Stimulated activated CD8-positive, alpha-beta memory T cell treated with anti-CD3 and anti-CD28 coated beads, Interleukin-4, amount 100 ng/mL, for 1 hour (primary cell): ENCODE data around the gene HVCN1.

ENCODE experiments used
- DNase-seq, 2 donors: peaks; one replicate each; pipeline ENCODE4 v3.0.0-alpha.2; 2020; ENCODE audit warnings: low read depth in 2 of 2, low spot score in 1 of 2

HVCN1 gene

DNA sequence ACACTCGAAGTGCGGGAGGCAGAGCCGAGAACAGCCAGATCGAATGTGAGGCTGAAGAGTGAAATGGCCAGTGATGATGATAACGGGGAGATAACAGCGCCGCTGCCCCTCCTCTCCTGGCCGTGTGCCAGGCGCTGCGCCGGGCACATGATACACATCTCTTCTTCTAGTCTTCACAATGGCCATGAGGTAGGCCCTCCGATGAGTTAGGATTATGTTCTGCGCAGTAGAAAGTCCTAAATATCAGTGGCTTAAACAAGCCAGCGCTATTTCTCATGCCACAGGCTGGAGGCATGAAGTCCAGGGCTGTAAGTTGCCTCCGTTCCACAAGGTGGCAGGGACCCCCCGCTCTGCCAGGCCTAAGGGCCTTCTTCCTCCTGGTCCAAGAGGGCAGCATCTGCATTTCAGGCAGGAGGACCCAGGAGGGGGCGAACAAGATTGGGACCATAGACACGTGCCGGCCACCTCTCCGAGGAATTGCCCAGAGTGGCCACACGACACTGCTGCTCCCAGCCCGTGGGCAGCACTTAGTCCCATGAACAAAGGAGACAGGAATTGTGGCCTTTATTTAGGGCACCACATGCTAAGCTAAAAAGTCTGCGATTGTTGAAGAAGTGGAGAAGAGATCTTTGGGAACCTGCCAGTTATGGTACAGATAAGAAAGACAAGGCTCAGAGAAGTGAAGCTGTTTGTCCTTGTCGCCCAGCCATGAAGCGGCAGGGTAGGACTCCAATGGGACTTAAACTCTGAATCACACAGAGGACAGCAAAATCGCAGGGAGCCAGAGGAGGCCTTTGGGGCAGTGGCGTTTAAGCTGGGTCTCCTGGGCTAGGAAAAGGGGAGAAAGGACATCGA lies 10.9 kb upstream of the HVCN1 start:
- no peak for DNase-seq

- DNase-seq: peak; percentile 35 to 59
These were observed 9.4 kb upstream of the HVCN1 start for GRCh38 chr12:110698171-110698902.

DNA sequence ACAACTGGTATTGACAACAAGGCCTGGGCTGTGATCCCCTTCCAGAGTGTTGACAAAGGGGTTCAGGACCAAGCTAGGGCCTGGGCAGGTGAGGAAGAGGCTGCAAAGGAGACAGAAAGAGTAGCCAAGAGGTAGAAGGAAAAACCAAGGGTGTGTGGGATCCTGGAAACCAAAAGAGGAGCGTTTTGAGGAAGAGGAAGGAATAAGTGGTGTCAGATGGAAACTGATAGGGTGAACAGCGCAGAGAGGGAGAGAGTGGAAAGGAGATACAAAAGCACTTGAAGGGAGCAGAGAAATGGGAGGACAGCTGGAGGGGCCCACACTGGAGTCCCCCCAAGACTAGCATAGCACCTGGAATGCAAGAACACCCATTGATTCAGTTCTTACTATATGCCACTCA lies 8.3 kb upstream of the HVCN1 start:
- no peak for DNase-seq

- no peak for DNase-seq
These were observed 7.4 kb upstream of the HVCN1 start for GRCh38 chr12:110696283-110696682.

DNA sequence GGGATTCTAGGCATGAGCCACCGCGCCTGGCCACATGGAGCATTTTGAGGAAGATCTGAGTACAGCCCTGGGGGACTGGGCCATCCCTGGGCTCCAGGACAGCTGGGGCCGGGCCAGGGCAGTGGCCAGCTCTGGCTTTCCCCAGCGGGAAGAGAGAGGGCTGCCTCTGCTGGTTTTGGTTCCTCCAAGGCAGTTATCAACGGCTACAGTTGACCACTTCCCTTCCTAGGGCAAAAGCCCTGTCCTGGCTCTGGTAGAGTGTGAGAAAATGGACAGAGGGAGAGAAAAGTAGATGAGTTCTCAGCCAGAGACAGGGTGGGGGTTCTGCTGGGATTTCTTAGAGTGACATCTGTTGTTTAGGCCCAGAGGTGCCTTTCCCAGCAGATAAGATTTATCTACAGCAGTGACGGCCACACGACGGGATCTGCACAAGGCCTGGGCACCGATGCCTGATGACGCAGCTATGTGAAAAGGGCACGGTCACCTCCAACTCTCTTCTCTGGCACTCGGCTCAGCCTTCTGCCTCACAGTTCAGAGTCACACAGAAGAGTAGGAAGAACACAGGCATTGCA lies 5.5 kb upstream of the HVCN1 start:
- DNase-seq: no peak

DNA sequence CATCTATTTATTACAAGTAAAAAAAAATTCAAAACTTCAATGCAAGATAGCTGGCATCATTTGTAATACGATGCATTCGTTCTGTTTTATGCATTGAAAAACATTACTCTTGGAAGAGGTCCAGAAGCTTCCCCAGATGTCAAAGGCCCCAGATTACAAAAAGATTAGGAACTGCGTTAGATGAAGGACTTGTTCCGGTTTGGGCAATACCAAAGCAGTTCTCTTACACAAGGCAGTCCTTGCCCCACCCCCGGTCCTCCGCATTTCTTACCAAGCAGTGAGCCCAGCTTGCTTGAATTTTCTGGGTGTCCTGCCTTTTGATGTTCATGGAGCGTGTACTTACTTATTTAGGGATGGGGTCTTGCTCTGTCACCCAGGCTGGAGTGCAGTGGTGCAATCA lies 4.8 kb upstream of the HVCN1 start:
- no peak for DNase-seq

GRCh38 chr12:110690127-110690430 lies 1.2 kb upstream of the HVCN1 start:
- DNase-seq: no peak

DNA sequence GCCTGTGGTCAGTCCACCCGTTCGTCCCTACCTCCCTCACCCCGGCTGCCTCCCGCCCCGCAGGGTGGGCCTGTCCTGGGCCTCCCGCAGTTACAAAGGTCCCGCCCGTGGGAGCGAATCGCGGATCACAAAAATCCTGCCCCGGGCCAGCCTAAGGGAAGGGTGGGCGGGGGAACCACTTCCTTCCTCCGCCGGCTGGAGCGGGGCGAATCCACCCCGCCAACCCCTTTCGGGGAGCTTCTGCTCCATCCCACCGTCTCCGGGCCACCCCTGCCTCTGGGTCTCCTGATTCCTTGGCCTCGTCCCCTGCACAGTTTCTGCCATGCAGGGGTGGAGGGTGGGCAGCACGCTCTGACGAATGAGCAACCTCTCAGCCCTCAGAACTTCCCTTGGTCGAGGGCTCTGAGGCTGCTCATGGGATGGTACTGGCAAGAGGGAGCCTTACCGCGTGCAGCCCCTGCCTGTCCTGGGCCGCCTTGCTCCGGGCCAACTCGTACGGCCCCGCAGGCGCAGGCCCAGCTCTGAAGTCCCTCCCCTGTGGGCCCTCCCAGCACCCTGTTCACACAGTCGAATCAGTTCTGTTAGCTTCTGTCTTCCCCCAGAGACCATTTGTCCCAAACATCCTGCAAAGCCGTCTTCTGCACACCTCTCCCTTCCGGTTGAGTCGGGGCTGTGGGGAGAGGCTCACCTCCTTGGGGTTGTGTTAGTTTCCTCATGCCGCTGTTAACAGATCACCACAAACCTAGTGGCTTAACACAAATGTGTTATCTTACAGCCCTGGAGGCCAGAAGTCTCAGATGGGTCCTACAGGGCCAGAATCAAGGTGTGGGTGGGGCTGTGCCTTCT lies 589 bp upstream of the HVCN1 start:
- peak; percentile 11 to 15 for DNase-seq

DNA sequence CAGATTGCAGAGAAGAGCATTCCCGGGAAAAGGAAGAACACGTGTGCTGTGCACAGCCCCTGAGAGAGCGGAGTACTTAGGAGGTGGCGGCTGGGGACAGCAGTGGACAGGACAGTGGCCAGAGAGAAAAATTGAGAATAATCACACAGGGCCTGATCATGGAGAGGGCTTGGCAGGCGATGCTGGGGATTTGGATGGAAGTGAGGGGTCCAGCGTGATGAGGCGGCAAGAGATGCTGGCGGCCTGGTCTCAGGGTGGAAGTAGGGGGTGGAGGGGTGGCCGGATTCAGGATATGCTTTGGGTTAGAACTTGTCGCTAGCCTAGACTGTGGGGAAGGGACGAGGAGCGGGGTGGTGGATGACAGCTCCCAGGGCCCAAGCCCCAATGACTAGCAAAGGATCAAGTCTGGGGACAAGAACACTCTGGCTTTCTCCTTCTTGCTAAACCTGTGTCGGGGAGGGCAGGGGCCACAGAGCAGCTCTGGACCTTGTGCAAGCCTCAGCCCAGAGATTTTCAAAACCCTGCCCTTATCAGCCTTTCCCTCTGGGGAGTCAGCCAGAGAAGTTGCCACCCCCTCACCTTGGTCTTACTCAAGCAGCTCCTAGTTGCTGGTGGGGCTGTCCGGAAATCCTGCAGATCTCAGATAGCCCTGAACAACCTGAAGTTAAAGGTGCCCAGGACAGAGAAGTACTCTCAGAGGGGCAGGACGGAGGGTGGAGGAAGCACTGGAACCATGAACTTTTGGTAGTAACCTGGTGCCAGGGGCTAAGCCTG lies 1.3 kb downstream of the HVCN1 start:
- DNase-seq: no peak

DNA sequence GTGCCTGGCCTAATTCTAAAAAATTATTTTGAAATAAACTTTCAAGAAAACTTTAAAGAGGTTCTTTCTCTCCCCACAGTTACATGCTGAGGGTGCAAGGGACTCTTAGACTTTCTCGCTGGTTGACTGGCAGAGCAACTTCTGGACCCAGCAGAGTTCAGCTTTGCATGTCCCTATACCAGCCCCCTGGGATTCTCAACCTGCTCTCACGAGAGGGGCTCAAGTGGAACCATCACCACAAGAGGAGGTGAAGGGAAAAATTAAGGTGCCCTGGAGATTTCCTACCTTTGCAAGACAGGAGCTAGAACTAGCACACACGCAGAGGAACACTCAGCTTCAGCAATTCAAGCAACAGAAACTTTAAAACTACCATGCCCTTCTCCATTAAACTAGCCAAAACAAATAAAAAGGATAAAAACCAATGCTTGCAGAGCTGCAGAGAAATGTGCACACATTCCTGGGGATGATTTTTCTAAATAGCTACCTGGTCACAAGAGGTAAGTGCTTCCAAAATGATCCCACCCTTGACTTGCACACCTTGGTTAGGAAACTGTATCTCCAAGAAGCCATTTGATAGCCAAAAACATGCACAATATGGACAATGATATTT lies 2.5 kb downstream of the HVCN1 start:
- DNase-seq: no peak

GRCh38 chr12:110684312-110684836 lies 4.5 kb downstream of the HVCN1 start:
- no peak for DNase-seq

DNA sequence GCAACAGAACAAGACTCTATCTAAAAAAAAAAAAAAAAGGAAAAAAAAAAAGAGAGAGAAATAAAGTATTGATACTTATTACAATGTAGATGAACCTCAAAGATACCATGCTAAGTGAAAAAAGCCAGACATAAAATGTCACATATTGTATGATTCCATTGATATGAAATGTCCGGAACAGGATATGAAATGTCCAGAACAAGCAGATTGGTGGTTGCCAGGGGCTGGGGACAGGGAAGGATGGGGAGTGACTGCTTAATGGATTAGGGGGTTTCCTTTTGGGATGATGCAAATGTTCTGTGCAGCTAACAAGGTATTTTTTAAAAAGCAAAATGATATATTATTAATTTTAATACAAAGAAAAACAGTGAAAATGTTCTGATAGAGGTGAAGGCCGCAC lies 5.0 kb downstream of the HVCN1 start:
- no peak for DNase-seq

- no peak for DNase-seq
These were observed 8.9 kb downstream of the HVCN1 start for GRCh38 chr12:110680032-110680431.

GRCh38 chr12:110679201-110679600 lies 9.7 kb downstream of the HVCN1 start:
- no peak for DNase-seq

DNA sequence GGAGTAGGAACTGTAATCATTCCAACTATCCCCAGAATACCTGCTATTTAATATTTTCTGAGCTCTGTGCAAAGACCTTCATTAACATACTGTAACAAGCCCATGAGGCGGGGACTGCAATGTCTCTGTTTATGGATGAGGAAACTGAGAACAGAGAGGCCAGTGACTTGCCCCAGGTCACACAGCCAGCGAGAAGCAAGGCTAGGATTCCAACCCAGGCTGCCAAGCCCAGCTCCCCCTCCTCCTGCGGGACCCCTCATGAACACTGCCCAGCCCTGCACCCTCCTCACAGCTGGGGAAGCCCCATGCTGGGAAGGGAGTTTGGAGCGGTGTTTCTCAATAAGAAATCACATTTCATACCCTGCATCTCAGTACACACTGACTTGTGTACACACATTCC lies 10.9 kb downstream of the HVCN1 start:
- no peak for DNase-seq

DNA sequence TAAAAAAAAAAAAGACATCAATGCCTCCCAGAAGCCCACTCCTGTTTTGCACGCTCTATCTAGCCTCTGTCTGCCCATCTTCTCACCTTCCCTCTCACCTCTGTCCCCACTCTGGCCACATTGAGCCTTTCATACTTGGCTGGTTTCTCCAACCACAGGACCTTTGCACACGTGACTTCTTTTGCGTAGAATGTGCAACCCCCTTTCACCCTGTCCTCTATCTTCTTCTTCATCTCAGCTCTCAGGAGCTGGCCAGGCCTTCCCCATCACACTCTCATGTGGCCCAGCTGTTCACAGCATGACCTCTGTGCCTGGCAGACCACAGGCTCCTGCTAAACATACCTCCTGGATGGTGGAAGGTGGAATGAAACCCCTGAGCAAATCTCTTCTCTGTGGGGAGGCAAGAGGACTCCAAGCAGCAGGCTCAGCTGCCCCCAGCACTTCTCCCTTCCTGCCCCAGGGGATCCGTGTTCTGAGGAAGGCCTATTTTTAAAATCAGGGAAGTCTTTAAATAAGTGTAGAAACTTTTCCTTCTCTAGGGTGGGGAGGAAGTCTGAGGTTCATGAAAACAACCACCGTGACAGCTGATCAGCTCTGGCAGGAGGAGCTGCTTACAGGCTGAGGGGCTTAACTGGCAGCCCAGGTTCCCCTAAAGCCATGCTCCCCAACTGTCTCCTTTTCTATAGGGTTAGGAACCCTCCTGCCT lies 11.6 kb downstream of the HVCN1 start:
- no peak for DNase-seq

GRCh38 chr12:110676171-110676570 lies 12.7 kb downstream of the HVCN1 start:
- DNase-seq: no peak

GRCh38 chr12:110670161-110670701 lies 18.7 kb downstream of the HVCN1 start:
- no peak for DNase-seq

- no peak for DNase-seq
These were observed 19.8 kb downstream of the HVCN1 start for GRCh38 chr12:110669193-110669502.
